Measurements from ENCODE around the gene ARPC5.

DNA sequence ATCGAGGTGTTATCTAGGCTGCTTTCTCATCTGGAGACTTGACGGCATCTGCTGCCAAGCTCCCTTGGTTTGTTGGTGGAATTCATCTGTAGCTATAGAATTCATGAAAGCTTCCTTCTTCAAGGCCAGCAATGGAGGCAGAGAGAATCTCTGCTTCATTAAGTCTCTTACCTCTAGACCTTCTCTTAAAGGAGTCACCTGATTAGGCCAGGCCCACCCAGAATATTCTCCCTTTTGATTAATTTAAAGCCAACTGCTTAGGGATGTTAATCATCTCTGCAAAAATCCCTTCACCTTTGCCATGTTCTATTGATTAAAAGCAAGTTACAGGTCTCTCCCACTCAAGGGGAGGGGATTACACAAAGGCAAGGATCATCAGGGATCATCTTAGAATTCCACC, 40.0 kb downstream of the ARPC5 start:
- TF ChIP-seq POLR2AphosphoS5 (IDR thresholded peaks at IDR 0.05; ENCODE audit: low read depth, low read length): no peak
- TF ChIP-seq, protein P1, sequence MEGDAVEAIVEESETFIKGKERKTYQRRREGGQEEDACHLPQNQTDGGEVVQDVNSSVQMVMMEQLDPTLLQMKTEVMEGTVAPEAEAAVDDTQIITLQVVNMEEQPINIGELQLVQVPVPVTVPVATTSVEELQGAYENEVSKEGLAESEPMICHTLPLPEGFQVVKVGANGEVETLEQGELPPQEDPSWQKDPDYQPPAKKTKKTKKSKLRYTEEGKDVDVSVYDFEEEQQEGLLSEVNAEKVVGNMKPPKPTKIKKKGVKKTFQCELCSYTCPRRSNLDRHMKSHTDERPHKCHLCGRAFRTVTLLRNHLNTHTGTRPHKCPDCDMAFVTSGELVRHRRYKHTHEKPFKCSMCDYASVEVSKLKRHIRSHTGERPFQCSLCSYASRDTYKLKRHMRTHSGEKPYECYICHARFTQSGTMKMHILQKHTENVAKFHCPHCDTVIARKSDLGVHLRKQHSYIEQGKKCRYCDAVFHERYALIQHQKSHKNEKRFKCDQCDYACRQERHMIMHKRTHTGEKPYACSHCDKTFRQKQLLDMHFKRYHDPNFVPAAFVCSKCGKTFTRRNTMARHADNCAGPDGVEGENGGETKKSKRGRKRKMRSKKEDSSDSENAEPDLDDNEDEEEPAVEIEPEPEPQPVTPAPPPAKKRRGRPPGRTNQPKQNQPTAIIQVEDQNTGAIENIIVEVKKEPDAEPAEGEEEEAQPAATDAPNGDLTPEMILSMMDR (IDR thresholded peaks at IDR 0.05): no peak
